ENCODE data around the gene FHL1. TPM values are rescaled to one million over a fixed set of nuclear protein-coding genes. Genes with fewer than 3 reads are reported as not detected.

FHL1 gene
- total RNA-seq, 4 donors from 2014 or later, result 361 to 3,943 (median 1,771) TPM

DNA sequence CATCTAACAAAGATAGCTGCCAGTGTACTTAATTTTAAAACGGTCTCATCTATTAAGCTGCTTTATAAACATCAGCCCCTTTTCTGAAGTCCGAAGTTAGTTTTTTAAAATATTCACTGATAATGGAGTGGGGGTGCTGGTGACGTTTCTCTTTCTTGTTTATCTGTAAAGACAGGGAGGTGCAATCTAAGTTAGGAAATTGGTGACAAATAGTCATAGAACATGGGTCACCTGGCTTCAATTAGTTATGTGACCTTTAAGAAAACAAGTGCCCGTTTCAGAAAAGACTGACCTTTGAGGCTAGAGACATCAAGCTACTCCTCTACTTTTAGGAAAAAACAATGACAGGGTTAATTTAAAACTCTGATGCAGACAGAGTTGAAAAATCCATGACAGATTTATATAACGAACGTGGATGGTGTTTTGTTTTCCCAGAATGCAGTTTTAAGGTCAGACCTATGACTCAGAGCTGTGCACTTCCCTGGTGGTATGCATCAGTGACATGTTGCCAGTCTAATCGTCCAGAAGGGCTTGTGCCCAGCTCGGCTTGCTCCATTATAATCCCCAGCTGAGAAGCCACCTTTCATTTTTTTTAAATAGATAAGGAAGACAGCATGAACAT lies 38.2 kb downstream of the FHL1 start:
- ATAC-seq (ENCODE audit: low FRiP score) (peak; percentile 78), DNase-seq (ENCODE audit: low spot score) (no peak)
- TF ChIP-seq, protein P1, sequence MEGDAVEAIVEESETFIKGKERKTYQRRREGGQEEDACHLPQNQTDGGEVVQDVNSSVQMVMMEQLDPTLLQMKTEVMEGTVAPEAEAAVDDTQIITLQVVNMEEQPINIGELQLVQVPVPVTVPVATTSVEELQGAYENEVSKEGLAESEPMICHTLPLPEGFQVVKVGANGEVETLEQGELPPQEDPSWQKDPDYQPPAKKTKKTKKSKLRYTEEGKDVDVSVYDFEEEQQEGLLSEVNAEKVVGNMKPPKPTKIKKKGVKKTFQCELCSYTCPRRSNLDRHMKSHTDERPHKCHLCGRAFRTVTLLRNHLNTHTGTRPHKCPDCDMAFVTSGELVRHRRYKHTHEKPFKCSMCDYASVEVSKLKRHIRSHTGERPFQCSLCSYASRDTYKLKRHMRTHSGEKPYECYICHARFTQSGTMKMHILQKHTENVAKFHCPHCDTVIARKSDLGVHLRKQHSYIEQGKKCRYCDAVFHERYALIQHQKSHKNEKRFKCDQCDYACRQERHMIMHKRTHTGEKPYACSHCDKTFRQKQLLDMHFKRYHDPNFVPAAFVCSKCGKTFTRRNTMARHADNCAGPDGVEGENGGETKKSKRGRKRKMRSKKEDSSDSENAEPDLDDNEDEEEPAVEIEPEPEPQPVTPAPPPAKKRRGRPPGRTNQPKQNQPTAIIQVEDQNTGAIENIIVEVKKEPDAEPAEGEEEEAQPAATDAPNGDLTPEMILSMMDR (IDR thresholded peaks at IDR 0.05), result no peak

DNA sequence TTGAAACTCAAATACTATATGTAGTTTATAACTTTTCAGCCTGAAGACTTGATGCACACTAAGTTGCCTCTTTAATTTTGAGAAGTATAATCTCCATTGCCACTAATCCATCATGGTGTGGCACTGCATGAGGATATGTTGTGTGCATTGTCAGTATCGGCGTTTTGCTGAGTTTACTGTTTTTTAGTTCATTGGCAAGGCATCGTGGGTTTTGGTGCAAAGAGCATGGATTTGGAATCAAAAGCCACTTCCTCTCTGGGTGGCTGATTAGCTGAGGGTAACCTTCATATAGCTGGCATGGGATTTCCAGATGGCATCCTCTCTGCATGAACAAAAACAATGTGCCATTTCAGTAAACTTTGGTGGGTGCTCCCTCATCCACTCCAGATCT lies 38.7 kb downstream of the FHL1 start:
- TF ChIP-seq, protein P1 (IDR thresholded peaks at IDR 0.05), result no peak
- DNase-seq (ENCODE audit: low spot score) (no peak), ATAC-seq (ENCODE audit: low FRiP score) (no peak)

DNA sequence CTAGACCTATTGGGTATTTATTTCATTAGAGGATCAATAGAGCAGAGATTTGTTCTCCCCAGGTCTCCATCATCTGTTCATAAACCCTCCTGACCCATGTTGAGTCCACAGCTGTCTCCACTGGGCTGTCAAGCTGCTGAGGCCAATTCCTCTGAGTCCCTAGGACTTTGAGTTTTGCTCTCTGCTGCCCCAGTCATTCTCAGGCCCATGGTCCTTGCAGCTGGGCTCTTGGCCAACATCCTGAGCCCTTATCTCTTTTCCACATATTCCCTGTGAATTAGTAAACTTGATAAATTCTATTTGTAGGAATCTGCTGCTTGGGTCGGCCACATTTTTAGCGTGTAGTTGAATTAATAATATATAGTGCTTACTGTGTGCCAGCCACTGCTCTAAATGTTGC lies 41.9 kb downstream of the FHL1 start:
- DNase-seq (ENCODE audit: low spot score) (no peak), ATAC-seq (ENCODE audit: low FRiP score) (no peak)
- TF ChIP-seq, protein P1 (IDR thresholded peaks at IDR 0.05), result no peak

DNA sequence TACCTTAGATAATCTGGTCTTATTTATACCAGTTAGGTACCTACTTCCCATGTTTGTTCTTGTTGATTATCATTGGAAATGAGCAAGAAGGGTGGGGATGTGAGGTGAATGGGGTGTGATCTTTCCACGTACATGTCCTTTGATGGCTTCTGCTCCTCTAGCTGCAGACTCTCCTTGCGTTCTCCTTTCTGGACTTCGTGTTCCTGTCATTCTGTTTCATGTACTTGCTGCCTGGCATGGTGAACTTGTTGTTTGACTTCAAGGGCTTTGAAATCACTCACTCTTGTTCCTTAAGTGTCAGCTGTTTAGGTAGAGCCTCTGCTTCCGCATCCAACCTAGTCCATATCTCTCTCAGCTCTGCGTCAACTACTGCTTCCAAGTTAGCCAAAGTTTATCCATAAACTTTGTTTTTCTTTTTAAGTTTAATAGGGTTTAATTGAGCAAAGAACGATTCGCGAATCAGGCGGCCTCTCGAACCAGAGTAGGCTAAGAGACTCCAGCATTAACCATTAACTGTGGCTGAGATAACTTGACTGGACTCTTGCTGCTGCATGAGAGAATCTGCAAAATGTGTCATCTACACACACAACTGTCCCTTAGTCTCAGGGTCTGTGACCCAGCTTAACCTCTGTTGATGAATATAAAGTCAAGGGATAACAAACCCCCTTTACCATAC lies 42.8 kb downstream of the FHL1 start:
- DNase-seq (ENCODE audit: low spot score) (no peak), ATAC-seq (ENCODE audit: low FRiP score) (no peak)
- TF ChIP-seq, protein P1 (IDR thresholded peaks at IDR 0.05), result no peak

DNA sequence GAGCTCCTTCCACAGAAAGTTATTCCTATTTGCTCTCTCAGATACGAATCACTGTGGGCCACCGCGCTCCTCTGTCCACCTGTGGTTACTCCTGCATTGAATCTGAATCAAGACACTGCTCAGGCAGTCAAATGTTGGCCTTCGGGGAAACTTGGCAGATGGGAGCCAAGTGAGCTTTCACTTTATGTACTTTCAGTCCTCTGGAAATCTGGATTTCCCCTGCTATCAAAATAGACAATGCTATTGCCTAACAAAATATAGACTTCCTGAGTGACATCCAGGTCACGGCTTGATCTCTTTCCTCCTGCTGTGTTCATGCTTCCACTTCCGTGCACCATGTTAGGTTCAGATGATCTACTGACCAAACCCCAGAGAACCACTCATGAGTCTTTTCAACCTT lies 43.8 kb downstream of the FHL1 start:
- no peak for ATAC-seq (ENCODE audit: low FRiP score)
- no peak for DNase-seq (ENCODE audit: low spot score)
- TF ChIP-seq, protein P1 (IDR thresholded peaks at IDR 0.05), result no peak

DNA sequence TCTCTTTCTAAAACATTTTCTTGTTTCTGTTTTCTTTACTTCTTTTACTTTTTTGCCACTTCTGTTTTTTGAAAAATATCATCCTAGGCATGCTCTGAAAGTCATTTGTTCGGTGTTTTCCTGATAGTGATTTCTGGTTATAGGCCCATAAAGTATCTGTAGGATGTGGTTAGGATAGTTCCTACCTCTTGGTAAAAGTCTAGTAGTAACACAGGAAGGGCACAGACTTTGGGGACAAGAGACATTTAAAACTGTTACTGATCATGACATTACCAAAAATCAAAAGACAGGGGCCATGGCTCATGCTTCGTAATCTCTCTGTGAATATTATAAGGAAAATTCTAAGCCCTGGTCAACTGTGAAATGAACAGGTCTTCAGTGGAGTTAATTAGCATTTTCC lies 44.8 kb downstream of the FHL1 start:
- no peak for ATAC-seq (ENCODE audit: low FRiP score)
- TF ChIP-seq, protein P1 (IDR thresholded peaks at IDR 0.05), result no peak
- no peak for DNase-seq (ENCODE audit: low spot score)

DNA sequence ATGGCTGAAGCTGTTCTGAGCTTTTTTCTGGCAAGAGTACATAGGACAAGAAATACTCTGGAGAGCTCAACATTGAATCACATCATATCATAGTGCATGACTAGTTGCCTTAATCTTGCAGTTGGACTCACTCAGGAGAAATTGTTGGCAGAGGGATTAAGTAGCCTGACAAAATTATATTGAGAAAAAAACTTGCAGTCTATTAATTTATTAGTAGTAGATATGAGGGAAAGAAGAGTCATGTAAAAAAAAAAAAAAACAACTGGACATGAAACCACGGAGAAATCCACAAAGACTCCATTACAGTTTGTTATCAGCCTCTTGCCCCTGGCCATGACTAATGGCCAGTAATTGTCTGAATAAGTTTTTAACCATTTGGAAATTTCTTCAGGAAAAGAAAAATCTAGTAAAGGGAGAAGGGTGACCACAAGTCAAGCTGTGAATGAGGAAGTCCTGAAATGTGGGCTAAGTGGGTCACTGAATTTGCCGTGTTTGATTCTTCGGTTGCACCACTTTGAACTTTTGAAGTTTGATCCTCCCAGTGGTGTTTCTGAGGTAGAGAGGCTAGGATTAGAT lies 45.6 kb downstream of the FHL1 start:
- TF ChIP-seq, protein P1 (IDR thresholded peaks at IDR 0.05), result no peak
- peak; percentile 81 for ATAC-seq (ENCODE audit: low FRiP score)
- DNase-seq (ENCODE audit: low spot score), result no peak
